Neutrophil (primary cell): ENCODE measurements around the gene CDC73.
"Not testable (repeated sequence)": the region's sequence is repeated elsewhere in the genome, so short reads cannot be mapped to it uniquely, and the experiment has no call there.

Experiments
- H3K27ac ChIP-seq: fragments of 200-600 bp; sonication (generic); 2 replicates; pipeline ENCODE4 v1.5.1; 2016; ENCODE audit warnings: mild to moderate bottlenecking, moderate library complexity
- H3K27me3 ChIP-seq: fragments of 200-600 bp; sonication (generic); 2 replicates; pipeline ENCODE4 v1.6.0; 2016; ENCODE audit warnings: mild to moderate bottlenecking
- H3K36me3 ChIP-seq: fragments of 200-600 bp; sonication (generic); 2 replicates; pipeline ENCODE4 v1.5.1; 2017
- H3K4me1 ChIP-seq, 2 experiments: fragments of 200-600 bp in 1 of 2; sonication (generic) in 1 of 2; 1 replicate in 1 of 2; 2 replicates in 1 of 2; pipeline versions ENCODE4 v1.5.1 to v1.6.1; 2013 to 2016; ENCODE audit warnings: low read depth in 1 of 2, low read length in 1 of 2, mild to moderate bottlenecking in 1 of 2, moderate library complexity in 1 of 2; ENCODE audit not compliant: control insufficient read depth in 1 of 2, insufficient read depth in 1 of 2
- H3K4me3 ChIP-seq, 2 experiments: fragments of 200-600 bp in 1 of 2; sonication (generic) in 1 of 2; 1 replicate in 1 of 2; 2 replicates in 1 of 2; pipeline ENCODE4 v1.5.1; 2013 to 2016; ENCODE audit warnings: low read depth in 1 of 2, low read length in 1 of 2, mild to moderate bottlenecking in 1 of 2, moderate library complexity in 1 of 2
- H3K9me3 ChIP-seq: fragments of 200-600 bp; sonication (generic); 2 replicates; pipeline ENCODE4 v1.5.1; 2016
- TF ChIP-seq, protein P1 (sequence below): fragments of 200-600 bp; sonication (generic); IDR thresholded peaks from 2 replicates; pipeline ENCODE4 v1.5.1; 2016; ENCODE audit warnings: antibody characterized with exemption

The CDC73 gene

DNA sequence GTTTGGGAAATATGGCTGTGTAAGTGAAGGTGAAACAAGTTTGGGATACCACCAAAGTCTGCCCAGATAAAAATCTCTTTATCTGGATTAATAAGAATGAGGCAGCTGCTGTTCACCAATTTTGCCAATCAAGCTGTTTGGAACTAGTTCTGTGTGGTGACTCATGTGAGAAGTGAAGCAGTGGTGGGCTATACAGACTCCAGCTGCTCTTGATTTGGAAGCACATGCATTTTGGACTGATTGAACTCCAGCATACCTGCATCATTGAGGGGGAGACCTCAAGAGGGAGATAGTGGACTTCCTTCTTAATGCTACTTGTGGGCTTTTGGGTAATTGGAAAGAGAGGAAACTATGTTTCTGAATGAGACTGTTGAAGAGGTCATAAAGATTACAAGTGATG is 163.8 kb downstream of the CDC73 start:
- Histone ChIP-seq H3K36me3 (no peaks in the 10 kb centered on the region), H3K9me3 (no peaks in the 10 kb centered on the region)

DNA sequence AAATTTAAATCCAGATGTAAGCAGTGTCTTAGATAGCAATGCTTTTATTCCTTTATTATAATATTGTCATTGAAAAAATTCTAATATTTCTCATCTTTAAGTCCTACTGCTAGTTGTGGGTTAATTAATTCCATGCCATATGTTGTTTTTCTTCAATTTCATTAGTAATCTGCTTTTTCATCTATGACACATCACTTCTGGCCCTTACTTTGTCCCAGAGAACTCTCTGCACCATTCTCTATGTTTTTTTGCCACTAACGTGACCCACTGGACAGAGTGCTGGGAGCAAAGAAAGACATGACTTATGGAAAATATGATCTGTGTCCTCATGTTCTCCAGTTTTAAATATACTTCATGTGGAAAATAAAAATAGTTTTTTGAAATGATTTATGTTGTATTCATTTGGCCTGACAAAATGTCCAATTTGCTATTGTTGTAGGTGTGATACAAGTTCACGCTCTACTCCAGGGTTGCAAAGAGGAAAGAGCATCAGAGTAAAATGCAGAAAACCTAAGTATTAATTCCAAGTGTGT is 166.8 kb downstream of the CDC73 start:
- not testable (repeated sequence) for H3K27ac ChIP-seq

More for the DNA sequence above, 163.8 kb downstream of the CDC73 start:
- Histone ChIP-seq H3K4me1 (no peaks in the 10 kb centered on the region), H3K27me3 (no peaks in the 10 kb centered on the region), H3K27ac (no peak overlapping the region), H3K4me3 (no peak overlapping the region)
- TF ChIP-seq, protein P1, sequence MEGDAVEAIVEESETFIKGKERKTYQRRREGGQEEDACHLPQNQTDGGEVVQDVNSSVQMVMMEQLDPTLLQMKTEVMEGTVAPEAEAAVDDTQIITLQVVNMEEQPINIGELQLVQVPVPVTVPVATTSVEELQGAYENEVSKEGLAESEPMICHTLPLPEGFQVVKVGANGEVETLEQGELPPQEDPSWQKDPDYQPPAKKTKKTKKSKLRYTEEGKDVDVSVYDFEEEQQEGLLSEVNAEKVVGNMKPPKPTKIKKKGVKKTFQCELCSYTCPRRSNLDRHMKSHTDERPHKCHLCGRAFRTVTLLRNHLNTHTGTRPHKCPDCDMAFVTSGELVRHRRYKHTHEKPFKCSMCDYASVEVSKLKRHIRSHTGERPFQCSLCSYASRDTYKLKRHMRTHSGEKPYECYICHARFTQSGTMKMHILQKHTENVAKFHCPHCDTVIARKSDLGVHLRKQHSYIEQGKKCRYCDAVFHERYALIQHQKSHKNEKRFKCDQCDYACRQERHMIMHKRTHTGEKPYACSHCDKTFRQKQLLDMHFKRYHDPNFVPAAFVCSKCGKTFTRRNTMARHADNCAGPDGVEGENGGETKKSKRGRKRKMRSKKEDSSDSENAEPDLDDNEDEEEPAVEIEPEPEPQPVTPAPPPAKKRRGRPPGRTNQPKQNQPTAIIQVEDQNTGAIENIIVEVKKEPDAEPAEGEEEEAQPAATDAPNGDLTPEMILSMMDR = no peak

DNA sequence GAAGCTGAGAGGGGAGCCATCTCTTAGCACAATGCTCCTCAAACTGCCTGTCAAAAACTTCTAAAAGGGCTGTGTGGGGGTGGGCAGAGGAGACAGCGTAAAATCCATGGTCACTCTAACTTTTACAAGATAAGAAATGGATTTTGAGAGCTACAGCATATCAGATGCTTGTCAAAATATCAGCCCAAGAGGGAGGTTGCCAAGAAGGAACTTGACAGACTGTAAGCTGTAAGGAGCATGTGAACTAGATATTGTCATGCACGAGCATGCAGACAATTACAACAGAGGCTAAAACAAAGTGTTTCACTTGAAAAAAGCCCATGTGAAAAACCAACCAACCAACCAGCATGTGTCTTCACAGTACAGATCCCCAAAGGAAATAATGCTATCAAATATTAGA is 171.9 kb downstream of the CDC73 start:
- TF ChIP-seq, protein P1 = no peak
- no peaks in the 10 kb centered on the region for H3K27me3 ChIP-seq
- no peaks in the 10 kb centered on the region for H3K4me1 ChIP-seq
- no peak overlapping the region for H3K27ac ChIP-seq
- no peaks in the 10 kb centered on the region for H3K9me3 ChIP-seq
- H3K36me3 ChIP-seq = no peaks in the 10 kb centered on the region
- no peak overlapping the region for H3K4me3 ChIP-seq

More for the DNA sequence above, 166.8 kb downstream of the CDC73 start:
- H3K9me3 ChIP-seq, H3K4me1 ChIP-seq, H3K27me3 ChIP-seq, H3K36me3 ChIP-seq, H3K4me3 ChIP-seq: not testable (repeated sequence)

DNA sequence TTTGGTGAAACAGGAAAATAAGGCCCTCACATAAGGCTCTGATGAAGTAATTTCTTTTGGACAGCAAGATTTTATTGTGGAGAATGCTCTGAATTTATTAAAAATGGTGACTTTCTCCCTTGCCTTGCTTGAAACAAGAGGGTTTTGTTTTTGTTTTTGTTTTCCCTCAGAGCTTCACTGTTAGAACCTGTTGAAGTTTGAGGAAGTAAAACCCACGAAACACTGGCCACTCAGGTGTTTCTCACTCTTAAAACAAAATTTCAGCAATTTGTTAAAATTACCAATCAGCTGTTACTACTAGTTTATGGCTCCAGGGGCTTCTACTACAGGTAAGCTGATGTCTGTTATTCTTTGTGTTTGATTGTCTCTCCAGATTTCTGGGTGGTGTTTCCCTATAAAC is 177.2 kb downstream of the CDC73 start:
- TF ChIP-seq, protein P1 = no peak
- Histone ChIP-seq H3K9me3 (no peaks in the 10 kb centered on the region), H3K36me3 (no peaks in the 10 kb centered on the region), H3K4me1 (no peaks in the 10 kb centered on the region), H3K27ac (no peak overlapping the region), H3K4me3 (no peak overlapping the region), H3K27me3 (no peaks in the 10 kb centered on the region)

DNA sequence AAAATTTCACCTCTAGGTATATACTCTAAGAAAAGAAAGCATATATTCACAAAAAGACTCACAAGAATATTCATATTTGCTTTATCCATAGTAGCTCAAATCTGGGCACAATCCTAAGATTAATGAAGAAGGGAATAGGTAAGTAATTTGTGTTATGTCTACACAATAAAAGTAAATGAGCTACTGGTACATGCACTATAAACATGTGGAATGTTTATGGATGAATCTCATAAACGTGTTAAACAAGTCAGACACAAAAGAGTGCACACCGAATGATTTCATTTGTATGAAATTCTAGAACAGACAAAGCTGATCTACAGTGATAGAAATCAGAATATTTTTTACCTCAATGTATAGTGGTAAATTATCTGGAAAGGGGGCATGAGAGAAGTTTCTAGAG is 179.9 kb downstream of the CDC73 start:
- TF ChIP-seq, protein P1 = no peak
- no peaks in the 10 kb centered on the region for H3K36me3 ChIP-seq
- H3K9me3 ChIP-seq = no peaks in the 10 kb centered on the region
- H3K4me1 ChIP-seq = no peaks in the 10 kb centered on the region
- no peak overlapping the region for H3K4me3 ChIP-seq
- H3K27ac ChIP-seq = no peak overlapping the region
- H3K27me3 ChIP-seq = no peaks in the 10 kb centered on the region

DNA sequence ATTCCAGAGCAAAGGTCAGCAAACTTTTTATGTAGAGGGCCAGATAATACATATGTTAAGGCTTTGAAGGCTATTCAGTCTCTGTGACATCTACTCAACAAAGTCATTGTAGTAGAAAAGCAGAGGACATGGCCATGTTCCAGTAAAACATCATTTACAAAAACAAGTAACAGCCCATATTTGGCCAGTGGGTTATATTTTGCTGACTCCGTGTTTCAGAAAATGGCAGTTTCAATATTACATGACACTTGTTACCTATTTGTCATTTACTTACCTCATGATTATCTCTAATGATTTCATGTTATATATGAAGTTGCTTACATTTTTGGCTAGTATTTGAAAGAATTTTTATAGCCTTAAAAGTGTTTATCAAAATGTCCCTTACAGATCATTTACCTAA is 182.0 kb downstream of the CDC73 start:
- Histone ChIP-seq H3K36me3 (no peaks in the 10 kb centered on the region), H3K4me1 (no peaks in the 10 kb centered on the region), H3K4me3 (no peak overlapping the region), H3K27ac (no peak overlapping the region), H3K9me3 (no peaks in the 10 kb centered on the region), H3K27me3 (no peaks in the 10 kb centered on the region)
- TF ChIP-seq, protein P1 = no peak
